NCI-H2196 (cell line): ENCODE measurements around the gene TMEM178A.
"Not testable (repeated sequence)": the region's sequence is repeated elsewhere in the genome, so short reads cannot be mapped to it uniquely, and the experiment has no call there.

Experiments used
- DNase-seq: peaks from one replicate; lab custom pipeline; 2025; ENCODE audit not compliant: unreplicated experiment; lab: John Stamatoyannopoulos, UW

TMEM178A gene

GRCh38 chr2:39665811-39666490 lies at the start of gene TMEM178A:
Gene TMEM178A (plus strand): TSS chr2:39665917. CDS start chr2:39665975, 58 bp downstream.
- no peak for DNase-seq

- DNase-seq: no peak
These were observed 47.5 kb upstream of the TMEM178A start for GRCh38 chr2:39618236-39618635.

- DNase-seq: no peak
These were observed 47.0 kb upstream of the TMEM178A start for GRCh38 chr2:39618736-39619135.

GRCh38 chr2:39620067-39620466 lies 45.6 kb upstream of the TMEM178A start:
- peak; percentile 4 for DNase-seq

GRCh38 chr2:39621596-39621995 lies 44.1 kb upstream of the TMEM178A start:
- DNase-seq: no peak

GRCh38 chr2:39622860-39623259 lies 42.9 kb upstream of the TMEM178A start:
- DNase-seq: no peak

- no peak for DNase-seq
These were observed 41.8 kb upstream of the TMEM178A start for GRCh38 chr2:39623917-39624316.

- no peak for DNase-seq
These were observed 40.4 kb upstream of the TMEM178A start for GRCh38 chr2:39625193-39625926.

GRCh38 chr2:39625927-39626270 lies 39.8 kb upstream of the TMEM178A start:
- no peak for DNase-seq

- DNase-seq: not testable (repeated sequence)
These were observed 37.4 kb upstream of the TMEM178A start for GRCh38 chr2:39628346-39628745.

- DNase-seq: no peak
These were observed 36.1 kb upstream of the TMEM178A start for GRCh38 chr2:39629646-39630045.

- no peak for DNase-seq
These were observed 34.5 kb upstream of the TMEM178A start for GRCh38 chr2:39631256-39631655.

GRCh38 chr2:39631718-39632117 lies 34.0 kb upstream of the TMEM178A start:
- DNase-seq: no peak

GRCh38 chr2:39632876-39633275 lies 32.8 kb upstream of the TMEM178A start:
- no peak for DNase-seq

- DNase-seq: no peak
These were observed 29.4 kb upstream of the TMEM178A start for GRCh38 chr2:39636306-39636705.

GRCh38 chr2:39638581-39638980 lies 27.1 kb upstream of the TMEM178A start:
- no peak for DNase-seq

GRCh38 chr2:39640107-39640506 lies 25.6 kb upstream of the TMEM178A start:
- no peak for DNase-seq

- no peak for DNase-seq
These were observed 25.0 kb upstream of the TMEM178A start for GRCh38 chr2:39640681-39641080.

- DNase-seq: no peak
These were observed 24.1 kb upstream of the TMEM178A start for GRCh38 chr2:39641635-39642034.

- DNase-seq: no peak
These were observed 23.5 kb upstream of the TMEM178A start for GRCh38 chr2:39642051-39642718.

GRCh38 chr2:39645826-39646225 lies 19.9 kb upstream of the TMEM178A start:
- DNase-seq: no peak

GRCh38 chr2:39646267-39646666 lies 19.4 kb upstream of the TMEM178A start:
- no peak for DNase-seq
